GM21576 (cell line): Measurements from ENCODE around the gene SYTL3.

Source experiments
- ATAC-seq: cut with Tn5 transposase; IDR thresholded peaks from one replicate; pipeline ENCODE4 v1.9.1; 2021; ENCODE audit warnings: mild to moderate bottlenecking, moderate library complexity; ENCODE audit not compliant: unreplicated experiment

SYTL3 gene

GRCh38 chr6:158810155-158811095 is 160.6 kb downstream of the SYTL3 start:
- ATAC-seq: no peak

GRCh38 chr6:158812611-158813010 is 162.8 kb downstream of the SYTL3 start:
- ATAC-seq: no peak

GRCh38 chr6:158813032-158813431 is 163.2 kb downstream of the SYTL3 start:
- ATAC-seq: no peak
